Activated CD4-positive, alpha-beta T cell treated with anti-CD3 and anti-CD28 coated beads, Interleukin-10, Interleukin-2, amounts not matched to agents 100 ng/mL and 50 ng/mL, durations not matched to agents 16 hours and 8 hours (primary cell): ENCODE data around the gene CAMTA1.

Experiments
- DNase-seq: peaks from one replicate; pipeline ENCODE4 v3.0.0-alpha.2; 2020

Gene CAMTA1, protein sequence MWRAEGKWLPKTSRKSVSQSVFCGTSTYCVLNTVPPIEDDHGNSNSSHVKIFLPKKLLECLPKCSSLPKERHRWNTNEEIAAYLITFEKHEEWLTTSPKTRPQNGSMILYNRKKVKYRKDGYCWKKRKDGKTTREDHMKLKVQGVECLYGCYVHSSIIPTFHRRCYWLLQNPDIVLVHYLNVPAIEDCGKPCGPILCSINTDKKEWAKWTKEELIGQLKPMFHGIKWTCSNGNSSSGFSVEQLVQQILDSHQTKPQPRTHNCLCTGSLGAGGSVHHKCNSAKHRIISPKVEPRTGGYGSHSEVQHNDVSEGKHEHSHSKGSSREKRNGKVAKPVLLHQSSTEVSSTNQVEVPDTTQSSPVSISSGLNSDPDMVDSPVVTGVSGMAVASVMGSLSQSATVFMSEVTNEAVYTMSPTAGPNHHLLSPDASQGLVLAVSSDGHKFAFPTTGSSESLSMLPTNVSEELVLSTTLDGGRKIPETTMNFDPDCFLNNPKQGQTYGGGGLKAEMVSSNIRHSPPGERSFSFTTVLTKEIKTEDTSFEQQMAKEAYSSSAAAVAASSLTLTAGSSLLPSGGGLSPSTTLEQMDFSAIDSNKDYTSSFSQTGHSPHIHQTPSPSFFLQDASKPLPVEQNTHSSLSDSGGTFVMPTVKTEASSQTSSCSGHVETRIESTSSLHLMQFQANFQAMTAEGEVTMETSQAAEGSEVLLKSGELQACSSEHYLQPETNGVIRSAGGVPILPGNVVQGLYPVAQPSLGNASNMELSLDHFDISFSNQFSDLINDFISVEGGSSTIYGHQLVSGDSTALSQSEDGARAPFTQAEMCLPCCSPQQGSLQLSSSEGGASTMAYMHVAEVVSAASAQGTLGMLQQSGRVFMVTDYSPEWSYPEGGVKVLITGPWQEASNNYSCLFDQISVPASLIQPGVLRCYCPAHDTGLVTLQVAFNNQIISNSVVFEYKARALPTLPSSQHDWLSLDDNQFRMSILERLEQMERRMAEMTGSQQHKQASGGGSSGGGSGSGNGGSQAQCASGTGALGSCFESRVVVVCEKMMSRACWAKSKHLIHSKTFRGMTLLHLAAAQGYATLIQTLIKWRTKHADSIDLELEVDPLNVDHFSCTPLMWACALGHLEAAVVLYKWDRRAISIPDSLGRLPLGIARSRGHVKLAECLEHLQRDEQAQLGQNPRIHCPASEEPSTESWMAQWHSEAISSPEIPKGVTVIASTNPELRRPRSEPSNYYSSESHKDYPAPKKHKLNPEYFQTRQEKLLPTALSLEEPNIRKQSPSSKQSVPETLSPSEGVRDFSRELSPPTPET (N-terminal part only)

DNA sequence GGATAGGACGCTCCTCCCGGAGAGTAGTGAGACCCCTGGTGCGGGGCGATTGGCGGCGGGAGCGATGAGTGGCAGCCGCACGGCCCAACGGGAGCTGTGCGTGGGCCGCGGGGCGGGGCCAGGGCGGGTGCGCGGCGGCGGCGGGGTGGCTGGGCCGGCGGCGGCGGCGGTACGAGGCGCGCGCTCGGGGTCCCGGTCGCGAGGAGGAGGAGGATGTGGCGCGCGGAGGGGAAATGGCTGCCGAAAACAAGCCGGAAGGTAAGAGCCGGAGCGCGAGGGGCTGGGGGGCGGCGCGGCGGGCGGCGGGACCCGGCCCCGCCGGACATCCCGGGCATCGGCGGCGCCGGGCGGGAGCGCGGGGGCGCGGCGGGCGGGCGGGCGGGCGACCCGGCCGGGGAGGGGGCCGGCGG is at the start of gene CAMTA1:
CAMTA1 (plus strand) TSS at position 137 of the 410 bp plus-strand sequence; CDS start at position 214, 77 bp downstream.
- DNase-seq = no peak

DNA sequence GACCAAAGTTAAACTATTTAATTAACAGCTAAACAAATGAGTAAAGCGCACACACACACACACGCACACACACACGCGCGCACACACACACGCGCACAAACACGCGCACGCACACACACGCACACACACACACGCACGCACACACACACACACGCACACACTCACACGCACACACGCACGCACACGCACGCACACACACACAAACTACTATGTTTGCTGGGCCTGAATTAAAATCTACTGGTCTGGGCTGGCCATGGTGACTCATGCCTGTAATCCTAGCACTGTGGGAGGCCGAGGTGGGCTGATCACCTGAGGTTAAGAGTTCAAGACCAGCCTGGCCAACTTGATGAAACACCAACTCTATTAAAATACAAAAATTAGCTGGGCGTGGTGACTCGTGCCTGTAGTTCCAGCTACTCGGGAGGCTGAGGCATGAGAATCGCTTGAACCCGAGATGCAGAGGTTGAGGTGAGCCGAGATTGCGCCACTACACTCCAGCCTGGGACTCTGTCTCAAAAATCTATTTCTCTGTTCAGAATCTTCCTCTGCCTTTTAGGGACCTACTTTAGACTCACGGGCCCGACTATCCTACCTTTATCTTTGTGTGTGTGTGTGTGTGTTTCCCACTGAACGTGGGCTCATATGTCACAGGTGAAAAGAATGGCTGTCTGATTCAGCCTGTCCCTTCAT is 46.1 kb upstream of the CAMTA1 start:
- DNase-seq = no peak

DNA sequence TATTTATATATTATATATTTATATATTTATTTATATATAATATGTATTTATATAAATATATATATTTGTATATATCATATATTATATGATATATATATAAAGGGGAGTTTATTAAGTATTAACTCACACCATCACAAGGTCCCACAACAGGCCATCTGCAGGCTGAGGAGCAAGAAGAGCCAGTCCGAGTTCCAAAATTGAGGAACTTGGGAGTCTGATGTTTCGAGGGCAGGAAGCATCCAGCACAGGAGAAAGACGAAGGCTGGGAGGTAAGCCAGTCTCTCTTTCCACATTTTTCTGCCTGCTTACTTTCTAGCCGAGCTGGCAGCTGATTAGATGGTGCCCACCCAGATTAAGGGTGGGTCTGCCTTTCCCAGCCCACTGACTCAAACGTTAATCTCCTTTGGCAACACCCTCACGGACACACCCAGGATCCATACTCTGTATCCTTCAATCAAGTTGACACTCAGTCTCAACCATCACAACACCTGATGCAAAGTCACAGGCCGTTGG is 42.5 kb upstream of the CAMTA1 start:
- DNase-seq = peak; percentile 13

DNA sequence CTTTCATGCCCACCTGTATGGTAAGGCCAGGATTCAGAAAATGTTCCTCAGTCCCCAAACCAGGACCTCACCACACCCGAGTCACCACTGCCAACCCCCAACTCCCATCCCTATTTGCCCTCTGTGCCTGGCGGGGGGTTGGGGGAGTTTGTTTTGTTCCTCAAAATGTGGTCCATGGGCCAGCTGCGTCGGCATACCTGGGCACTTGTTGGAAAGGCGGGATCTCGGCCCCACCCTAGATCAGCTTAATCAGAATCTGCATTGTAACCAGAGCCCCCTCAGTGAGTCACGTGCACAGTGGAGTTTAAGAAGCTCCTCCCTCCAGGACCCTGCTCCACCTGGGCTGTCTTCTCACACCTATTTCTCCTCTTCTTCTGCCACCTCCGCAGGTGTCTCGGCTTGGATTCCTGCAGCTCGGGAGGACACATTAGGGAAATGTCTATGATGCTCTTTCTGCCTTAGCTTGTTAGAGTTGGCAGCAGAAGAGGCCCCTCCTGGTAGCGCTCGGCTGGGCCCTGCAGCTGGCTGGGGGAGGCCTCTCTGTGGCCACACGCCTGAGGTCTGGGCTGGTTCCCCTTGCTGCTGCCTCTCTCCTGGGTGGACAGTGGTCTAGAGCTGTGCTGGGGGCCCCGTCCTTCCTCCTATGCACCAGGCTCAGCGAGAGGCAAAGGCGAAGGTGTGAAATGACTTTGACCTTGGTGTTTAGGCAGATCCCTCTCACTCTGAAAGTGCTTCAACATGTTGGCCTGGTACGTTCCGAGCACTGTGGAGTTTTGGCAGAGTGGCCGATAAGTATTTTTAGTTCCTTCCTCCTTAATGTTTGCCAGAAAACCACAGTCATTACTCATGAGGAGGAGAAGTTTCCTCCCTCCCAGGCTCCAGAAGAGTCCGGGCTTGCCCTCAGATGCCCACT is 41.8 kb upstream of the CAMTA1 start:
- peak; percentile 43 for DNase-seq

DNA sequence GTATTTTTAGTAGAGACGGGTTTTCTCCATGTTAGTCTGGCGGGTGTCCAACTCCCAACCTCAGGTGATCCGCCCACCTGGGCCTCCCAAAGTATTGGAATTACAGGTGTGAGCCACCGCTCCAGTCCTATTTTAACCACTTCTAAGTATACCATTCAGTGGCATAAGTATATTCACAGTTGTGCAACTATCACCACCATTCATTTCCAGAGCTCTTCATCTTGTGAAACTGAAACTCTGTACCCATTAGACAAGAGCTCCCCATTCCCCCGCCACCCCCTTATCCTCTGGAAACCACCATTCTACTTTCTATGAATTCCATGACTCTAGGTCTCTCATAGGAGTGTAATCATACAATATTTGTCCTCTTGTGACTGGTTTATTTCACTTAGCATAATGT is 40.2 kb upstream of the CAMTA1 start:
- DNase-seq = peak; percentile 79

DNA sequence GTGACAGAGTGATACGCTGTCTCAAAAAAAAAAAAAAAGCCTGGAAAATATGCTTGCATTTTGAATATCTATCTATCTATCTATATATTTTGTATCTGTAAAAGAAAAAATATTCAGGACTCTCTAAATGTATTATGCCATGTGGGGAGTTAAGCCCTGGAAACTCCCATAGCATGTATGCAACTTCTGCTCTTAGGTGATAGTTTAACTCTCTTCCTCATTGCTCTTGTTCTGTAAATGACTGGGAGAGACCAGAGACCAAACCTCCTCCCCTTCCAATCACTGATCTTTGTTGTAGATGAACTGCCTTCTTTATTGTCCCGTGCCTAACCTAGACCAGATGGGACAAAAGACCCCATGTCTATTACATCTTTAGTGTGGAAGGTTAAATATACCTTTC is 37.6 kb upstream of the CAMTA1 start:
- DNase-seq = no peak

DNA sequence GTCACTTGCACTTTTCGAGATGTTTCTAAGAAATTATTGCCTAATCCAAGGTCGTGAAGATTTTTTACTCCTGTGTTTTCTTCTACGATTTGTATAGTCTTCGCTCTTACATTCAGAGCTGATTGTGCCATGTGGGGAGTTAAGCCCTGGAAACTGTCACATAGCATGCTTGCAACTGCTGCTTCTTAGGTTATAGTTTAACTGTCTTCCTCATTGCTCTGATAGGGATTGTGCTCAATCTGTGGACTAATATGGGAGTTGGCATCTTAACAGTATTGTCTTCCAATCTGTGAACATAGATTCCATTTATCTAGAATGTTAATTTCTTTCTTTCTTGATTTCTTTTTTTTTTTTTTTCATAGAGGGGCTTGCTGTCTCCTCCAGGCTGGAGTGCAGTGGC is 34.8 kb upstream of the CAMTA1 start:
- no peak for DNase-seq

DNA sequence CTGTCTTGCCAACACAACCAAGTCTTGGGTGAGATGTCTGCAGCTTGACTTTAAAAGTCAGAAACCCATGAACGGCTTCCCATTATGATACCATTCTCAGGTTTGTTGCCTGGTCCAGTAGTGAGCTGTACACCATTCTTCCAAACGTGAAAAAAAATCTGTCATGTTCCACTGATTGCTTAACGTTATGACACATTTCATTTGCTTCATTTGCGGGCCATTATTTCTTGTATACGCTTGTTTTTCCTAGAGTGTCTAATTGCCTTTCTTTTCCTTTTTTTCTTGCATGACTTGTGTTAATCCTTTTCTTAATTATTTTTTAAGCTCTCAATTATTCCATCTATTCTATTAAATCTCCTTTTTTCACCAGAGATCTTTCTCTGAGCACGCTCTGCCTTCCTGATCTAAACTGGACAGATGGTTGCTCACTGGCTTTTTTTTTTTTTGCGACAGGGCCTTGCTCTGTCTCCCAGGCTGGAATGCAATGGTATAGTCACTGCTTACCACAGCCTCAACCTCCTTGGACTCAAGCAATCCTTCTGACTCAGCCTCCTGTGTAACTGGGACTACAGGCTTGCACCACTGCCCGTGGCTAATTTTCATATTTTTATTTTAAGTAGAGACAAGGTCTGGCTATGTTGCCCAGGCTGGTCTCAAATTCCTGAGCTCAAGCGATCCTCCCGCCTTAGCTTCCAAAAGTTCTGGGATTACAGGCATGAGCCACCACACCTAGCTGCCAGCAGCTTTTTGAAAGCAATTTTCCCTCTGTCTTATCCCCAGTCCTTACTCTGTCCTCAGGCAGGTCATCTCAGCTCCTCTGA is 31.7 kb upstream of the CAMTA1 start:
- DNase-seq = no peak

DNA sequence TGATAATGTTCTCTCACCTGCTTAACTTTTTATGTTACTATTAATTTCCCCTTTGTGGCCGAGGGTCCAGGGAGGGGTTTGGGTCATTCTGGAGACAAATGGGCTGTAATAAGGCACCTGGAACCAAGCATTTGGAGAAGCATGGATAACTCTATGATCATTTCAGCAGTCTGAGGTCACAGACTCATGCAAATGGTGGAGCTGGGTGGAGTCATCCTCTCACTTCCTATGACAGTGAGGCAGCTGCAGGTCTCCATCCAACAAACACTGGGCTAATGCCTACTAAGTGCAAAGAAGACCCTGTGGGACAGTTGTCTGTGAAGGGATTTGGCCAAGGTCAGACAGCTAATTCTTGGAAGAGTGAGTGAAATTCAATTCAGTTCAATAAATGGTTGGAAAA is 28.8 kb upstream of the CAMTA1 start:
- no peak for DNase-seq

DNA sequence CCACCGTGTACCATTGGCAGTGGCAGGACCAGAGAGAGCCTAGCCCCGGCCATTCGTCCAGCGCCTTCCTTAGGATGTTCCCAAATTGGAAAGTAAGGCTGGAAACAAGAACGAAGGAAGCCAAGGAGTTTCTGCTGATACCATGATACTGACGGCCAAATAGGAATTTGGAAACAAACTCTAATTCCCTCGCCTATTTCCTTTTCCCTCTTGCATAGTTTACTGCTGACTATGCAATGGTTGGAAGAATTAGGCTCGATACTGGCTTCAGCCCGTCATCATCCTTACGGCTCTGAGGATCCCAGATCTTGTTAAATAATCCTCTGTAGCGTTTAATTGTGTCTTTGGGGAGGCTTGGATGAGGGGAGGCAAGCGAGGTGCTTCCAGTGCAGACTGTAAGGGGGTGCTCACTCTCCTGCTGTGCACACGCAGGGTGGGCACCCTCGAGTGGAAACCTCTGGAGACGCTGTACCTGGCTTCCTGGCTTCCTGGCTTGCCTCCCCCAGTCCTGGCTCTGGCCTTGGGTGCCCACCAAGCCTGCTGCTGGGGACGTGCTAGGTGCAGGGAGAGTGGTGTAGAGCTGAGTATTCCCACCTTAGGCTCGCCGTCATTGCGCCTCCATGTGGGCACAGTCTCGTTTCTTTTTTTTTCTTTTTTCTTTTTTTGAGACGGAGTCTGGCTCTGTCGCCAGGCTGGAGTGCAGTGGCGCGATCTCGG is 27.4 kb upstream of the CAMTA1 start:
- DNase-seq = no peak

DNA sequence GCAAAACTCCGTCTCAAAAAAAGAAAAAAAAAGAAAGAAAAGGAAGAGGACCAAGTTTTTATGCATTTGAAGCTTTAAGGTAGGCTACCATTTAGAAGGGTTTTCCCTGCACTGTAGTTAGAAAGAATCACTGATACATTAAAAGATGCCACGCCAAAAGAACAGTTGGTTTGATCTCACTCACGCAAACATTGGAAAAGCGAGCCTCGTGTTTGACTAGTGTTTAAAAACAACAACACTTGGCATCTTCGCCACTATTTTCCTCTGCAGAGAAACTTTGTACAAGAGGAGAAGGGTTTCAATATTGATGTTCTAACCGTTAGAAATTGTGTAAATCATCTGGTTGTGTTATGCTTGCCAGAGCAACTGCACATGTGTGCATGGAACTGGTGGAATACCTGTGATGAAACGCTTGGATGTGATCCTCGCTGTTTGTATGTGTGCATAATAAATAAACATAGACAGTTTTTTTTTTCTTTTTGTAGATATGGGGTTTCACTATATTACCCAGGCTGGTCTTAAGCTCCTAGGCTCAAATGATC is 24.0 kb upstream of the CAMTA1 start:
- DNase-seq = no peak

DNA sequence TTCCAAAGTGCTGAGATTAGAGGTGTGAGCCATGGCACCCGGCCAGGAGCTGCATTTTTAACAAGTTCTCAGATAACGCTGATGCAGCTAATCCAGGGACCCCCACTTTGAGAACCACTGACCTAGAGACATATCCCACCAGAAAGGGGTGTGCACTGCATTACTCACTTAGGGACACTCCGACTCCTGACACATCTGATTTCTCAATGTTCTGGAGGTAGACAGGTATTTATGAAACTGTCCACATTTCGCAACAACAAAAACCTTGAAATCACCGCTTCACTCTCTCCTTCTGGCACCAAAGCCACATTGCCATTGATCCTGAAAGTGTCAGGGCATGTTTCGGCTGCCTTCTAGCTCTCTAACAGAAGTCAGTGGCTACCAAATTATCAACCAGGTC is 23.2 kb upstream of the CAMTA1 start:
- DNase-seq = no peak

DNA sequence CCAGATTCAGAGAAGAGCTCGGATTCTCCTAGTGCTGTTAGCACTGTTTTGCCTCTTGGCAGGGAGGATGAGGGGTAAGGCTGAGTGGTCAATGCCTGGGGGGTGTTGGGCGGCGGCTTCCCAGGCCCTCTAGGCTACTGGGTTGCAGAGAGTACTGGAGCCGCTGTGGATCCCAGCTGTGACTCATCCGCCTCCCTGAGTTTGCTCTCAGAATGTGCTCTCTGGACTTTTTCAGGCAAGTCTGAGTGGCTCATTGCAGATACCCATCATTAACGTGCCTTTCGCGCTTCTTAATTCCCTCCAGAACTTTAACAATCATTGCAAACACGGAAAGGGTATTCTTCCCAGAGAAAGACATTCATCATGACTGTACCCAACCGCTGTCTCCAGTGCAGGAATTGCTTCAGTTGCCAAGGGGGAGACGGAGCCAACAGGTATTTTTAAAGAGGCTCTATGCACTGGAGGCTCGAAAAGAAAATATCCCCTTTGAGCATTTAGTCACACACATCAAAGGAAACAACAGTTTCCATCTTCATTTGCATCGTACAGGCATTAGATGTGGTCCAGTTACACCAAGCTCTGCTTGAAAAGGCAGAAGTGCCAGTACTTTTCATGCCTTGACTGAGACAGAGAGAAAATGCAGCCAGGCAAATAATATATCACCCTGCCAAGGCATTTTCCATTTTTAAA is 14.4 kb upstream of the CAMTA1 start:
- no peak for DNase-seq

DNA sequence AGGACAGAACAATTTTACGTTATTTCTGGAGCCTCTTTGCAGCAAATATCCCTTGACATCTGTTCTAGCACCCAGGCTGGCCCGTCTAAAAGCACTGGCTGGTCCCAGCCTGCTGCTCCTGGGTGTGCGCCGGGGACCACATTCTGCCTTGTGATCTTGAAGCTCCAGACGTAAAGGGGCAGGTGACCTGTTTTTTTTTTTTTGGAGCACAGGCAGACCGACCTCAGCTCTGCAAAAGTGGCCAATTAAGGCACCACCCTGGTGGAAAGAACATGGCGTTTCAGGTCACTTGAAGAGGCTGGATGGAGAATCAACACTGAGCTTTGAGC is 13.8 kb upstream of the CAMTA1 start:
- DNase-seq = no peak

DNA sequence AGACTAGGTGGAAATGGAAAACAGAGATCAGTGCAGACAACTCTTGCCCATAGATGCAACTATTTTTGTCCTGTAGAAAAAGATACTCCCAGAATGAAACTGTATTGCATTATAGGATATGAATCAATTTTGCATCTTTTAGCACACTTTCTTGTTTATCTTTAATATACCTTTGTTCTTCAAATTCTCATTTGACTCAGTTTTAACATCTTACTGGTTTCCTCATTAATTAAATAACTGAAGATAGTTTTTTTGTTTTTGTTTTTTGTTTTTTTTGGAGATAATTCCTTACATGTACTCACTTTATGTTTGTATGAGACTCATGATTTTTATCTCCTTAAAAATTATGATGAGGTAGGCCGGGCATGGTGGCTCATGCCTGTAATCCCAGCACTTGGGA is 10.9 kb upstream of the CAMTA1 start:
- no peak for DNase-seq

DNA sequence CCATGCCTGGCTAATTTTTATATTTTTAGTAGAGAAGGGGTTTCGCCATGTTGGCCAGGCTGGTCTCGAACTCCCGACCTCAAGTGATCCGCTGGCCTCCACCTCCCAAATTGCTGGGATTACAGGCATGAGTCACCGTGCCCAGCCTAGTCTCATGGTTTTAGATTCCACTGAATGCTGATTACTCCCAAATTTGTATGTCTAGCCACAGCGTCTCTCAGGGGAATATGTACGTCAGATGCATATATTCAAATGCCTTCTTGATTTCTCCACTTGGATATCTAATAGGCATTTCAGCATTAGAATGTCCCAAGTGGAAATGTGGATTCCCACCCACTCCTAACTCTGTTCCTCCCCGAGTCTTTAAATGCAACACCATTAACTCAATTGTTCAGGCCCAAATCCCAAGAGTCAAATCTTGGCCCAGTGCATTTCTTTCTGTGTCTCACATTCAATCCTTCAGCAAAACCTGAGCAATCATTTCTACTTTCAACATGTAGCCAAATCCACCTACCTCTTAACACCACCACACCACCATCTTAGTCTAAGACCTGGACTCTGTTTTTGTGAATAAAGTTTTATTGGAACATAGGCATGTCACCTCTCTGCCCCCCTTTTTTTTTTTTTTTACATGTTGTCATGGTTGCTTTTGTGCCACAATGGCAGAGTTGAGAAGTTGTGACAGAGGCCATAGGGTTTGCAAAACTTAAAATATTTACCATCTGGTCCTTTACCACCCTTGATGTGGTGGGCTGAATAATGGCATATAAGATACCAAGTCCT is 9.8 kb upstream of the CAMTA1 start:
- no peak for DNase-seq

DNA sequence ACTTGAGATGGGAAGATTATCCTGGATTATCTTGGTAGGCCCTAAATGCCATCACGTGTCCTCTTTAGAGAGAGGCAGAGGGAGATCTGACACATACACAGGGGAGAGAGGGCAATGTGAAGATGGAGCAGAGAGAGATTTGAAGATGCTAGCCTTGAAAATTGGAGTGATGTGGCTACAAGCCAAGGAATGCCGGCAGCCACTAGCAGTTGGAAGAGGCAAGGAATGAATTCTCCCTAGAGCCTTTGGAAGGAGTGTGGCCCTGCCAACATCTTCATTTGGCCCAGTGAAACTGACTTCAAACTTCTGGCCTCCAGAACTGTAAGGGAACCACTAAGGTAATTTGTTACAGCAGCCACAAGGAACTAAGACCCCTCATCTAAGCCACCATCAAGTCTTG is 8.9 kb upstream of the CAMTA1 start:
- no peak for DNase-seq

DNA sequence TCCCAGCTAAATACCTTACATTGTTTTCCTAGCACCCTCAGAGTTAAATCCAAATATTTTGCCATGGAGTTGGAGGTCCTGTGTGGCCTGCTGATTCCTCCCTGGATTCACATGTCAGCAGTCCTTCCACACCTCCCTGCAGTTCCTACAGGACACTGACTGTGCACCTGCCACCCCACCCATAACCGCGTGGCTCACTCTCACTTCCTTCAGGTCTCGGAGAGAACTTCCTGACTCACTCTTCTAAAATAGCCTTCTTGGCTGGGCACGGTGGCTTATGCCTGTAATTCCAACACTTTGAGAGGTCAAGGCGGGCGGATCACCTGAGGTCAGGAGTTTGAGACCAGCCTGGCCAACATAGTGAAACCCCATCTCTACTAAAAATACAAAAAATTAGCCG is 8.4 kb upstream of the CAMTA1 start:
- DNase-seq = no peak
